K562 (cell line): ENCODE data around the gene SYT6. TPM values are rescaled to one million over a fixed set of nuclear protein-coding genes. Genes with fewer than 3 reads are reported as not detected.

Source experiments
- ATAC-seq: fragments of 200-7000 bp; cut with Tn5 transposase; 3 replicates; pipeline ENCODE4 v1.9.1; 2020; ENCODE audit warnings: moderate library complexity
- BruUV-seq: library from RNA; stranded (reverse); fragments of 400-500 nt; replicated peaks from 2 replicates; lab custom pipeline; 2021; lab: Mats Ljungman, UMichigan
- CTCF ChIA-PET: fragments of 300-600 bp; formaldehyde crosslinking; extraction: SDS; loops from one replicate; lab custom pipeline; 2021; ENCODE audit warnings: low intra/inter-chr PET ratio; lab: Yijun Ruan, JAX
- POLR2A ChIA-PET: fragments of 300-600, 350-650 bp; sonication (Branson Sonifier 250); formaldehyde crosslinking; extraction: SDS; loops from one replicate; lab custom pipeline; 2021; ENCODE audit warnings: antibody characterized with exemption, inconsistent platforms; lab: Yijun Ruan, JAX
- DNase-seq, 4 experiments: peaks; one replicate each; pipeline versions ENCODE4 v3.0.0 to v3.0.0-alpha.2; 2011 to 2018; ENCODE audit warnings: low spot score in 3 of 4, mixed read lengths in 3 of 4; ENCODE audit errors: extremely low read depth in 1 of 4
- FAIRE-seq: peaks from 2 replicates; lab custom pipeline; 2011; peaks lifted over from hg19 to GRCh38; lab: Jason Lieb, UNC
- H2AFZ ChIP-seq: 2 replicates; pipeline ENCODE4 v1.6.0; 2011; ENCODE audit warnings: low read depth, low read length, control low read depth, inconsistent platforms
- H3K27ac ChIP-seq: fragments of 200-600 bp; 3 replicates; pipeline ENCODE4 v1.8.0; 2011; ENCODE audit warnings: low read depth, mild to moderate bottlenecking, control low read depth, inconsistent platforms, low read length, moderate library complexity, mixed read lengths; ENCODE audit errors: extremely low read depth
- H3K27me3 ChIP-seq, 2 experiments: fragments of 300-600 bp in 1 of 2; 2 replicates in 1 of 2; 3 replicates in 1 of 2; pipeline versions ENCODE4 v1.6.0 to v1.8.0; 2011; ENCODE audit warnings: inconsistent platforms in 2 of 2, low read length in 2 of 2, mild to moderate bottlenecking in 1 of 2, mixed read lengths in 1 of 2, moderate library complexity in 1 of 2; ENCODE audit not compliant: control insufficient read depth in 2 of 2, insufficient read depth in 2 of 2
- H3K36me3 ChIP-seq: fragments of 300-600 bp; 3 replicates; pipeline ENCODE4 v1.8.0; 2011; ENCODE audit warnings: mild to moderate bottlenecking, low read length, inconsistent platforms; ENCODE audit not compliant: control insufficient read depth, insufficient read depth
- H3K4me1 ChIP-seq, 2 experiments: fragments of 200-600 bp in 1 of 2; replicated peaks in 1 of 2; 2 replicates in 1 of 2; 3 replicates in 1 of 2; pipeline versions ENCODE4 v1.5.1 to v1.8.0; 2011; ENCODE audit warnings: inconsistent platforms in 2 of 2, low read length in 2 of 2, mild to moderate bottlenecking in 1 of 2, mixed read lengths in 1 of 2, moderate library complexity in 1 of 2; ENCODE audit not compliant: control insufficient read depth in 2 of 2, insufficient read depth in 2 of 2
- H3K4me2 ChIP-seq: 2 replicates; pipeline ENCODE4 v1.6.1; 2011; ENCODE audit warnings: low read length, control low read depth, inconsistent platforms, mixed read lengths; ENCODE audit not compliant: insufficient read depth
- H3K4me3 ChIP-seq: fragments of 200-600 bp; sonication (generic), shearing (Covaris generic); 2 replicates; pipeline ENCODE4 v1.5.1; 2016; ENCODE audit warnings: control low read depth, inconsistent platforms
- H3K79me2 ChIP-seq: fragments of 200-600 bp; 3 replicates; pipeline ENCODE4 v1.8.0; 2011; ENCODE audit warnings: low read length, inconsistent platforms; ENCODE audit not compliant: control insufficient read depth, insufficient read depth
- H3K9ac ChIP-seq, 2 experiments: 2 replicates each; pipeline versions ENCODE4 v1.6.0 to v1.6.1; 2011; ENCODE audit warnings: low read depth in 2 of 2, low read length in 2 of 2, control low read depth in 1 of 2, inconsistent platforms in 1 of 2, mild to moderate bottlenecking in 1 of 2, mixed read lengths in 1 of 2; ENCODE audit not compliant: insufficient read depth in 1 of 2
- H3K9me1 ChIP-seq: one replicate; pipeline ENCODE4 v1.6.0; 2011; ENCODE audit warnings: inconsistent platforms, mild to moderate bottlenecking, low read length, moderate library complexity; ENCODE audit not compliant: control insufficient read depth, insufficient read depth
- H3K9me3 ChIP-seq: replicated peaks from 2 replicates; pipeline ENCODE4 v1.5.1; 2011; ENCODE audit warnings: low read depth, low read length, inconsistent platforms; ENCODE audit not compliant: control insufficient read depth, insufficient read depth
- H4K20me1 ChIP-seq: replicated peaks from 2 replicates; pipeline ENCODE4 v1.6.1; 2011; ENCODE audit warnings: low read length, inconsistent platforms, mixed read lengths; ENCODE audit not compliant: control insufficient read depth, insufficient read depth
- BRF2 ChIP-seq: IDR thresholded peaks from 3 replicates; pipeline ENCODE4 v1.6.1; 2011; ENCODE audit warnings: borderline replicate concordance, mild to moderate bottlenecking; ENCODE audit not compliant: insufficient read length, insufficient read depth
- CBFA2T3 ChIP-seq: fragments of 450-650 bp; IDR thresholded peaks from 2 replicates; pipeline ENCODE4 v1.6.1; 2017
- CHD2 ChIP-seq: IDR thresholded peaks from 2 replicates; pipeline ENCODE4 v1.6.1; 2011; ENCODE audit warnings: low read depth, low read length
- DMBX1 ChIP-seq: fragments of 250-450 bp; sonication (Bioruptor Pico); IDR thresholded peaks from 2 replicates; pipeline ENCODE4 v1.8.0; 2022; ENCODE audit warnings: inconsistent platforms, mild to moderate bottlenecking, moderate library complexity, borderline replicate concordance
- FOSL1 ChIP-seq: fragments of 200-800 bp; sonication (Bioruptor generic); conservative IDR thresholded peaks from 2 replicates; pipeline ENCODE4 v1.6.1; 2016; ENCODE audit warnings: missing genetic modification characterization, missing compliant biosample characterization
- FOXJ2 ChIP-seq: fragments of 200-800 bp; sonication (Bioruptor generic); IDR thresholded peaks from 2 replicates; pipeline ENCODE4 v1.6.1; 2016; ENCODE audit warnings: missing genetic modification characterization, missing compliant biosample characterization
- NR2C1 ChIP-seq, 2 experiments: fragments of 450-650 bp; IDR thresholded peaks; 2 replicates each; pipeline ENCODE4 v1.6.1; 2017; ENCODE audit warnings: mild to moderate bottlenecking in 2 of 2, antibody characterized with exemption in 1 of 2, inconsistent platforms in 1 of 2, missing compliant biosample characterization in 1 of 2, missing genetic modification characterization in 1 of 2
- PHF8 ChIP-seq: fragments of 200-600 bp; sonication (generic); IDR thresholded peaks from 2 replicates; pipeline ENCODE4 v1.6.1; 2012; ENCODE audit warnings: mixed run types, mild to moderate bottlenecking, inconsistent platforms, low read length, moderate library complexity, borderline replicate concordance
- RHOXF2B ChIP-seq: fragments of 250-450 bp; sonication (Bioruptor Pico); conservative IDR thresholded peaks from 2 replicates; pipeline ENCODE4 v1.5.1; 2021
- TOE1 ChIP-seq, 2 experiments: fragments of 450-650 bp in 1 of 2; sonication (generic) in 1 of 2; formaldehyde crosslinking in 1 of 2; IDR thresholded peaks; 2 replicates each; pipeline versions ENCODE4 v1.7.1 to v1.8.0; 2016 to 2022; ENCODE audit warnings: borderline replicate concordance in 2 of 2, mild to moderate bottlenecking in 2 of 2, antibody characterized with exemption in 1 of 2, inconsistent platforms in 1 of 2, low read depth in 1 of 2, missing genetic modification reagents in 1 of 2, moderate library complexity in 1 of 2
- ZBTB2 ChIP-seq: fragments of 450-650 bp; IDR thresholded peaks from 2 replicates; pipeline ENCODE4 v1.6.1; 2016; ENCODE audit warnings: antibody characterized with exemption
- ZFP1 ChIP-seq: fragments of 450-650 bp; formaldehyde crosslinking; IDR thresholded peaks from 2 replicates; pipeline ENCODE4 v1.4.0; 2020; ENCODE audit warnings: mild to moderate bottlenecking, mixed read lengths
- ZMIZ1 ChIP-seq, 2 experiments: fragments of 150-350 bp in 1 of 2; IDR thresholded peaks; 2 replicates each; pipeline ENCODE4 v1.6.1; 2012 to 2016; ENCODE audit warnings: low read depth in 2 of 2, low read length in 2 of 2, mild to moderate bottlenecking in 1 of 2, moderate library complexity in 1 of 2
- WGBS: fragments of 100-300 bp; shearing (Covaris generic); methylation state at CpG from one replicate; pipeline ENCODE4 v1.1.6; 2016; ENCODE audit warnings: low coverage, mixed read lengths; ENCODE audit not compliant: insufficient coverage; ENCODE audit errors: missing lambda C conversion rate; 5-methylcytosine and 5-hydroxymethylcytosine counted together
- in situ Hi-C: fragments of 300-500 bp; cut with MboI; formaldehyde crosslinking; loops from 4 replicates; pipeline ENCODE4 v1.15.0; 2018; ENCODE audit warnings: inconsistent platforms, mixed read lengths
- intact Hi-C: fragments of 100-400 bp; cut with micrococcal nuclease; formaldehyde crosslinking; loops from 2 replicates; pipeline ENCODE4 v1.14.2; 2022
- polyA plus RNA-seq, 8 experiments: library from polyadenylated mRNA; depleted of rRNA in 4 of 8; stranded (reverse) in 5 of 8; unstranded in 3 of 8; fragments of >200 nt; fragmentation: Nextera tagmentation in 2 of 8; fragmentation: Illumina TruSeq in 1 of 8; extraction: Ambion mirVana in 2 of 8; extraction: Trizol in 1 of 8; gene quantifications; 2 replicates each; pipeline versions ENCODE4 v1.2.1 to v1.2.3, GENCODE V29; 2011 to 2014; ENCODE audit warnings: inconsistent platforms in 1 of 8, missing spikeins in 1 of 8
- total RNA-seq, 7 experiments: library from RNA; depleted of rRNA in 6 of 7; stranded (reverse); fragments of >200 nt in 6 of 7; fragmentation: Illumina TruSeq in 2 of 7; extraction: Trizol in 2 of 7; gene quantifications; 2 replicates each; pipeline versions ENCODE4 v1.2.1 to v1.2.3, GENCODE V29; 2011 to 2021; ENCODE audit warnings: low replicate concordance in 1 of 7

SYT6 gene
- total and polyA plus RNA-seq, 9 of the 15 experiments (the other 6 are each of a cell fraction or from before 2014, with no cell fraction given) = 0.06 TPM; not detected in 8

- TF ChIP-seq DMBX1 (CRISPR knock-in tag) (no peak), ZFP1 (CRISPR knock-in tag) (no peak), RHOXF2B (CRISPR knock-in tag) (no peak)
- TF ChIP-seq, all 486 proteins: peak for 0
These were observed 985 bp downstream of the SYT6 start (continued) for GRCh38 chr1:114152508-114153260.

GRCh38 chr1:114152089-114152507, 1.6 kb downstream of the SYT6 start:
- DNase-seq = no peak
- in situ Hi-C loops (no loop called here), intact Hi-C loops (no loop called here)
- Histone ChIP-seq H3K4me2 (no peak overlapping the region), H3K27ac (no peak overlapping the region), H4K20me1 (peaks cover 5% of the 10 kb centered on the region; the same call in 1 of the 2 replicates), H3K4me1 (peaks cover 0 to 23% of the 10 kb centered on the region in 2 experiments; a peak in 1 of 5 replicates), H3K79me2 (no peaks in the 10 kb centered on the region), H3K27me3 (peaks cover 18 to 55% of the 10 kb centered on the region in 2 experiments; a peak in 3 of 5 replicates), H3K9ac (no peak overlapping the region), H3K36me3 (no peaks in the 10 kb centered on the region), H2AFZ (no peak overlapping the region), H3K4me3 (no peak overlapping the region), H3K9me1 (no peaks in the 10 kb centered on the region), H3K9me3 (no peaks in the 10 kb centered on the region)
- no TSS peak for BruUV-seq
- WGBS = 5% methylated on average over 20 of the region's 20 CpGs
- ATAC-seq = no peak
- FAIRE-seq = no peak
- ChIA-PET CTCF (no interaction called here), POLR2A (no interaction called here)
- TF ChIP-seq FOXJ2 (no peak), BRF2 (no peak), PHF8 (no peak), FOSL1 (tag) (no peak), ZBTB2 (no peak), NR2C1 (IDR thresholded peaks at IDR 0.05) (no peak), NR2C1 (tag; IDR thresholded peaks at IDR 0.05) (no peak), CBFA2T3 (no peak), ZMIZ1 (IDR thresholded peaks at IDR 0.05; ENCODE audit: low read depth in 2 of 2, low read length in 2 of 2) (no peak), TOE1 (IDR thresholded peaks at IDR 0.05; ENCODE audit: borderline replicate concordance) (no peak), TOE1 (CRISPR knock-in tag; IDR thresholded peaks at IDR 0.05; ENCODE audit: borderline replicate concordance, low read depth) (no peak), CHD2 (no peak)
